Esophagus muscularis mucosa (tissue), 3 donors: ENCODE data around the gene UFSP1.

Experiments
- CTCF ChIP-seq, 3 experiments: fragments of 200-600 bp in 2 of 3; fragments of 450-650 bp in 1 of 3; sonication (generic) in 2 of 3; IDR thresholded peaks; one replicate each; pipeline ENCODE4 v1.5.1; 2017 to 2019; ENCODE audit warnings: antibody characterized with exemption in 3 of 3, mild to moderate bottlenecking in 2 of 3, moderate library complexity in 1 of 3
- POLR2AphosphoS5 ChIP-seq, 2 donors: sonication (generic); formaldehyde crosslinking; IDR thresholded peaks; one replicate each; pipeline ENCODE4 v1.6.1; 2017; ENCODE audit warnings: antibody characterized with exemption in 2 of 2

DNA sequence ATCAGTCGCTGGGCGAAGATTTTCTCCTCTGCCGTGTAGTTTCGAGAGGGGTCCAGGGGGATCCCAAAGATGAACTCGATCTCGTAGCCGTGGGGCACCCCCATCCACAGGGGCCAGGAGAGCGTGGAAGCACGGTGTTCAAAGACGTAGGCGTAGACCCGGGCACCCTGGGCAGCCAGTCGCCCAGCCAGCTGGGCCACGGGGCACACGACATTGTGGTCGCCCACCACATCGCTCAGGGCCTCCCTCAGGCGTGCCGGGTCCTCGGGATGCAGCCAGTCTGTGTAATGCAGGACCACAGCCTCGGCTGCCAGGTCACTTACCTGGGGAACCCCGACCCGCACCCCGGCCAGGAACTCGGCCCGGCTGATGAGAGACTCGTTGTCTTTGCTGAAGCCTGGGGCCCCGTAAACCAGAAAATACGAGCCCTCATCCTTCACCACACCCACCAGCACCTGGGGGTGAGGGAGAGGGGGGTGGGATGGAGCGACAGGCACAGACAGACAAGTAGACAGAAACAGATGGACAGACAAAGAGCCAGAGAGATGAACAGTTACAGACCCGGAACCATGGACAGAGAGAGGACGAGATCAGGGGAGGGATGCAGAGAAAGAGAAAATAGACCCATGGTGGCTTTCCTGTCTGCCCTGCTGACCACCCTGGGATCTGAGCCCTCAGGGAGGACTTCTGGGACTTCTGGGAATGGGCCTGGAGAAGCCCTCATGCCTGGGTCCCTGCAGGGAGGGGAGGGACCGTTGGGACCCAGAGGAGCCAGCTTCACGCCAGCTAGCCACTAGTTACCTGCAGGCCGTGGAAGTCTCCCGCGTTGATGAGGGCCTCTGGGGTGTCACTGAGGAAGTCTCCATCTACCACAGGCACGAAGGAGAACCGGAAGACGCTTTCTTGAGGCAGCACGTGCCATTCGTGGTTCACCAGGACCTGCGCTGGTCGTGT, 3.1 kb upstream of the UFSP1 start:
- no peak for TF ChIP-seq CTCF (IDR thresholded peaks at IDR 0.05)
- no peak for TF ChIP-seq POLR2AphosphoS5 (IDR thresholded peaks at IDR 0.05)
